ENCODE data around the gene CMTM6. TPM values are rescaled to one million over a fixed set of nuclear protein-coding genes. Genes with fewer than 3 reads are reported as not detected.

The CMTM6 gene
- total and polyA plus RNA-seq, 10 of the 15 experiments (the other 5 are each of a cell fraction or from before 2014, with no cell fraction given), result 27.1 to 97.3 (median 61.4) TPM

DNA sequence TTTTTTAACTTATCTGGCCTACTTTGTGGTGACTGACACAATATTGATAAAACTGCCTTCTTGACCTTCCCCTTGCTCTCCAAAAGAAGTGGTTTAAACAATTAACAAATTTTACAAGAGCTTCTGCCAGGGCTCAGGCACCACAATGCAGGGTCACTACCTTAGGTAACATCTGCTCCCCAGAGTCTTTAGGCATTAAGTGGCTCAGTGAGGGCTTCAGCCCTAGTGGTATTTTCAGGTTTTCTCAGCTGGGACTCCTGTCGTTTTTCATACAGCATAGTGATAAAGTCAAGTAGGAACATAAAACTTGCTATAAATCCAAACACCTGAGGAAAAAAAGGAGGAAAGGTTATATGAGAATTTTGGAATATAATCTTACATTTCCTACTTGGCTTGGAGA, 18.9 kb downstream of the CMTM6 start (continued):
- TF ChIP-seq IRF3 (IDR thresholded peaks at IDR 0.05) (no peak), SMAD5 (IDR thresholded peaks at IDR 0.05; ENCODE audit: low read depth) (no peak), MTA3 (IDR thresholded peaks at IDR 0.05; ENCODE audit: borderline replicate concordance, low read length) (no peak), IKZF1 (conservative IDR thresholded peaks at IDR 0.05) (no peak), HDGF (IDR thresholded peaks at IDR 0.05) (no peak), ETV6 (conservative IDR thresholded peaks at IDR 0.05 in 1 of 2, IDR thresholded peaks at IDR 0.05 in 1 of 2; ENCODE audit: borderline replicate concordance in 1 of 2, low read depth in 1 of 2) (no peak), ZBTB11 (CRISPR knock-in tag; IDR thresholded peaks at IDR 0.05) (no peak), EED (IDR thresholded peaks at IDR 0.05; ENCODE audit: low read depth) (no peak)
- TF ChIP-seq, protein P1, sequence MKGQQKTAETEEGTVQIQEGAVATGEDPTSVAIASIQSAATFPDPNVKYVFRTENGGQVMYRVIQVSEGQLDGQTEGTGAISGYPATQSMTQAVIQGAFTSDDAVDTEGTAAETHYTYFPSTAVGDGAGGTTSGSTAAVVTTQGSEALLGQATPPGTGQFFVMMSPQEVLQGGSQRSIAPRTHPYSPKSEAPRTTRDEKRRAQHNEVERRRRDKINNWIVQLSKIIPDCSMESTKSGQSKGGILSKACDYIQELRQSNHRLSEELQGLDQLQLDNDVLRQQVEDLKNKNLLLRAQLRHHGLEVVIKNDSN (IDR thresholded peaks at IDR 0.05; ENCODE audit: borderline replicate concordance, extremely low read length, insufficient read depth, low read depth, low read length), result no peak
- TF ChIP-seq, protein P2, sequence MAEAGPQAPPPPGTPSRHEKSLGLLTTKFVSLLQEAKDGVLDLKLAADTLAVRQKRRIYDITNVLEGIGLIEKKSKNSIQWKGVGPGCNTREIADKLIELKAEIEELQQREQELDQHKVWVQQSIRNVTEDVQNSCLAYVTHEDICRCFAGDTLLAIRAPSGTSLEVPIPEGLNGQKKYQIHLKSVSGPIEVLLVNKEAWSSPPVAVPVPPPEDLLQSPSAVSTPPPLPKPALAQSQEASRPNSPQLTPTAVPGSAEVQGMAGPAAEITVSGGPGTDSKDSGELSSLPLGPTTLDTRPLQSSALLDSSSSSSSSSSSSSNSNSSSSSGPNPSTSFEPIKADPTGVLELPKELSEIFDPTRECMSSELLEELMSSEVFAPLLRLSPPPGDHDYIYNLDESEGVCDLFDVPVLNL (IDR thresholded peaks at IDR 0.05; ENCODE audit: low read depth, low read length), result no peak

Measured in GM12878 (cell line).